Stimulated activated effector memory CD8-positive, alpha-beta T cell treated with anti-CD3 and anti-CD28 coated beads, Interleukin-12 subunit alpha, Interleukin-12 subunit beta, amount 100 ng/mL, for 72 hours (primary cell): Measurements from ENCODE around the gene CISD2.
"Not testable (repeated sequence)": the region's sequence is repeated elsewhere in the genome, so short reads cannot be mapped to it uniquely, and the experiment has no call there.

Source experiments
- ATAC-seq: fragments of 150-1000 bp; cut with Tn5 transposase; 2 replicates; pipeline ENCODE4 v1.10.0; 2021
- DNase-seq, 2 donors: peaks; one replicate each; pipeline ENCODE4 v3.0.0; 2021 to 2022; ENCODE audit warnings: low spot score in 2 of 2
- H3K27ac Mint-ChIP-seq: one replicate; pipeline ENCODE4 v1.8.0; 2022; ENCODE audit warnings: mild to moderate bottlenecking, mixed read lengths
- H3K36me3 Mint-ChIP-seq: one replicate; pipeline ENCODE4 v1.8.0; 2022; ENCODE audit warnings: mild to moderate bottlenecking, mixed read lengths
- H3K4me1 Mint-ChIP-seq: one replicate; pipeline ENCODE4 v1.8.0; 2022; ENCODE audit warnings: mixed read lengths
- H3K4me3 Mint-ChIP-seq: one replicate; pipeline ENCODE4 v1.8.0; 2022; ENCODE audit warnings: mild to moderate bottlenecking, mixed read lengths
- H3K9me3 Mint-ChIP-seq: one replicate; pipeline ENCODE4 v1.8.0; 2022; ENCODE audit warnings: mixed read lengths

CISD2 gene, protein sequence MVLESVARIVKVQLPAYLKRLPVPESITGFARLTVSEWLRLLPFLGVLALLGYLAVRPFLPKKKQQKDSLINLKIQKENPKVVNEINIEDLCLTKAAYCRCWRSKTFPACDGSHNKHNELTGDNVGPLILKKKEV

GRCh38 chr4:102868781-102869568, at the start of gene CISD2:
CISD2 (plus strand) TSS chr4:102868992; CDS start chr4:102869085, 93 bp downstream.
- ATAC-seq (peak; percentile 93), DNase-seq (peak; percentile 89 to 96)
- Mint-ChIP-seq H3K4me3 (peak within 1 kb of the TSS; percentile 96), H3K27ac (peak within 1 kb of the TSS; percentile 99), H3K4me1 (peaks cover 31% of the 10 kb centered on the region), H3K9me3 (no peaks in the 10 kb centered on the region), H3K36me3 (peaks cover 17% of the 10 kb centered on the region)

- peaks cover 70% of the 10 kb centered on the region for H3K4me1 Mint-ChIP-seq
- H3K4me3 Mint-ChIP-seq, ATAC-seq, DNase-seq, H3K36me3 Mint-ChIP-seq, H3K9me3 Mint-ChIP-seq: not testable (repeated sequence)
- H3K27ac Mint-ChIP-seq = peak overlapping the region; percentile 37
Measured at GRCh38 chr4:102819100-102819499, 49.7 kb upstream of the CISD2 start.

- ATAC-seq (peak; percentile 82), DNase-seq (no peak)
- Mint-ChIP-seq H3K27ac (no peak overlapping the region), H3K4me3 (no peak overlapping the region), H3K9me3 (no peaks in the 10 kb centered on the region), H3K36me3 (no peaks in the 10 kb centered on the region), H3K4me1 (peaks cover 70% of the 10 kb centered on the region)
Measured at GRCh38 chr4:102819588-102820365, 49.0 kb upstream of the CISD2 start.

DNA sequence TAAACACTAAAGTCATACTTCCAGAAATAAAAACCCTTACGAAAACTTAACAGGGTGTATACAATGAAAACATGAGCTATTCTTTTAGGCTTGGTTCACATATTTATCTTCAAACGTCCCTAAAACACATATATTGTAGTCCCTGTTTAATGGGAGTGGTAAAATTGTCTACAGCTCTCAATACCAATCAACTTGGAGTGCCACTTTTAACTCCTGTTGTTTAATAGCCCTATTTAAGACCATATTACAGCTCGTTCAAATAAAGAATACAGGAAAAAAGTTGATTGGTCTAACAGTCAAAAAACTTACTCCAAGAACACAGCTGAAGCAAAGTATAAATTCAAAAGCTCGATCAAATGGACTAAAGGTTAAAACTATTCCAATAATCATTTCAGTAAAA, 45.3 kb upstream of the CISD2 start:
- ATAC-seq (no peak), DNase-seq (no peak)
- Mint-ChIP-seq H3K4me1 (peaks cover 44% of the 10 kb centered on the region), H3K4me3 (no peak overlapping the region), H3K27ac (no peak overlapping the region), H3K36me3 (no peaks in the 10 kb centered on the region), H3K9me3 (no peaks in the 10 kb centered on the region)

DNA sequence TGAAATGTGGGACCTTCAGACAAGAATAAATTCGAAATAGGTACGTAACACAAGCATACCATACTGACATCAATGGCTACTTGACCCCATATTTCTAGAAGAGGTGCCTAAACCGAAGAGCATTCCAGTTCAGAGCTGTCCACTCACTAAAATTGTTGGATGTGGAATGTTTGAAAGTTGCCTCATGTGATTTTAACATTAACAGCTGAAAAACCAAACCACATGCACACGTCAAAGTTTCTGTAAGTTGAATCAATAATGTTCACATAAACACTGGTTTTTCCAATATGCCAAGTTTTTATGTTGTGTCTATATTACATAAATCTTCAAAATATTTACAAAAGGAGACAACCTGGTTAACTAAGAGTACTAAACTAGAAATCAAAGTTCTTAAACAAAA, 44.9 kb upstream of the CISD2 start:
- Mint-ChIP-seq H3K27ac (no peak overlapping the region), H3K4me3 (no peak overlapping the region)

DNA sequence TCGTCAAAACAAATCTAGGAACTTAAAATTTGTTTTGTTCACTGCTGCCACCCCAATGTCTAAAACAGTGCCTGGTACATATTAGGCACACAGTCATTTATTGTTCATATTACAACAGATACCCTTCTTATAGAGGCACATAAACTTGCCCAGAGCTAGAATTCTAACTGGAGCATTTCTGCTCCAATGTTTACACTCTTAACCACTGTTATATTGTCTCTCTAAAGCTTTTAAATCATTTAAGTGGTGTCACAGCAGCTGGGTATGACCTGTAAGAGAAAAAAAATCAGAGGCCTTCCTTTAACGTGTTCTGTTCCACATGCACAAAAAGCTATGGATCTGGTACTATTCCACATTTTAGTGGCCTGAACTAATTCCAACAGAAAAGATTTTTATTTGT, 44.4 kb upstream of the CISD2 start:
- Mint-ChIP-seq H3K9me3 (no peaks in the 10 kb centered on the region), H3K27ac (no peak overlapping the region), H3K4me1 (peaks cover 46% of the 10 kb centered on the region), H3K36me3 (no peaks in the 10 kb centered on the region), H3K4me3 (no peak overlapping the region)
- ATAC-seq = no peak
- DNase-seq = no peak

More for the DNA sequence above, 44.9 kb upstream of the CISD2 start:
- DNase-seq = no peak
- Mint-ChIP-seq H3K4me1 (peaks cover 44% of the 10 kb centered on the region), H3K9me3 (no peaks in the 10 kb centered on the region), H3K36me3 (no peaks in the 10 kb centered on the region)
- ATAC-seq = no peak

DNA sequence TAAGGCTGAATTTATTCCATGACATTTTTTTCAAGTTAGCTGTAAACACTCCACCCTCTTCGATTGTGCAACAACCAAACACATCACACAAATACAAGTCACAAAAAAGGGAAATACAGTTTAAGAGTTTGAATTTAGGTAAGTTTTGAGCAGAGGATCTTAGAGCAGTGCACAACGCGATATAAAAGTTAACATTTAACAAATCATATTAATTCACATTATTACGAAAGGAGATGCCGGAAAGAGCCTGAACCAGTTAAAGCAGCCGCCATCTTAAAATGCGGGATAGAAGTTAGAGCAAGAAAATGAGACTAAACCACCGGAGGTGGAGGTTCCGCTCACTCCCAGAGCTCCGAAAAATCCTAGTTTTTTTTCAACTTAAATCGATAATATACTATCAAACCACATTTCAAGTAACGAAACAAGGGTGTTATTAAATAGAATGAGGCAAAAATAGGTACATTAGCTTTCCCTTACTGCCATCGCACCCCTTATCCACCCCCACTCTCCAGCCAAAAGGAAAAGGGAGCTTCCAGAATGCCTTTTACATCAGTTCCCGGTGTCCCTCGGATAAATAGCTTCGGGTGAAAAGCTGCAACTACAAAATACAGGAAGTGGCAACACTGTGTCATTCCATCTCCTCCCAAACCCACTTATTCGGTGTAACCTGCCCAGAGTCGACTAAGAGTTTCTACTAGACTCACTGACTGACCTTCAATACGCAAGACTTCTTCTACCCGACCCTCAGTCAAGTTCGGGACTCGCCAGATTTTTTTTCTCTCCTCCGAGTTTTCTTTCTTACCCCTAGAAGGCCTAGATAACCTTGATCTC, 43.3 kb upstream of the CISD2 start:
- no peaks in the 10 kb centered on the region for H3K9me3 Mint-ChIP-seq
- ATAC-seq (no peak), DNase-seq (peak in 1 of 2 donors; percentile 71)
- H3K4me3 Mint-ChIP-seq = no peak overlapping the region
- H3K36me3 Mint-ChIP-seq = no peaks in the 10 kb centered on the region
- H3K27ac Mint-ChIP-seq = no peak overlapping the region
- peaks cover 36% of the 10 kb centered on the region for H3K4me1 Mint-ChIP-seq

- Mint-ChIP-seq H3K27ac (no peak overlapping the region), H3K4me1 (peaks cover 28% of the 10 kb centered on the region), H3K36me3 (no peaks in the 10 kb centered on the region), H3K4me3 (no peak overlapping the region), H3K9me3 (no peaks in the 10 kb centered on the region)
- peak; percentile 1 for ATAC-seq
- DNase-seq = peak in 1 of 2 donors; percentile 88
Measured at GRCh38 chr4:102826105-102826889, 42.5 kb upstream of the CISD2 start.

GRCh38 chr4:102826890-102827673, 41.7 kb upstream of the CISD2 start, which contains the start of gene UBE2D3:
UBE2D3 (minus strand) TSS chr4:102827551; CDS start chr4:102826508, 1,043 bp downstream.
- Mint-ChIP-seq H3K27ac (no peak within 1 kb of the TSS), H3K4me3 (no peak within 1 kb of the TSS), H3K36me3 (no peaks in the 10 kb centered on the region), H3K9me3 (no peaks in the 10 kb centered on the region), H3K4me1 (peaks cover 28% of the 10 kb centered on the region)
- ATAC-seq (peak; percentile 71), DNase-seq (peak; percentile 93 to 98)

DNA sequence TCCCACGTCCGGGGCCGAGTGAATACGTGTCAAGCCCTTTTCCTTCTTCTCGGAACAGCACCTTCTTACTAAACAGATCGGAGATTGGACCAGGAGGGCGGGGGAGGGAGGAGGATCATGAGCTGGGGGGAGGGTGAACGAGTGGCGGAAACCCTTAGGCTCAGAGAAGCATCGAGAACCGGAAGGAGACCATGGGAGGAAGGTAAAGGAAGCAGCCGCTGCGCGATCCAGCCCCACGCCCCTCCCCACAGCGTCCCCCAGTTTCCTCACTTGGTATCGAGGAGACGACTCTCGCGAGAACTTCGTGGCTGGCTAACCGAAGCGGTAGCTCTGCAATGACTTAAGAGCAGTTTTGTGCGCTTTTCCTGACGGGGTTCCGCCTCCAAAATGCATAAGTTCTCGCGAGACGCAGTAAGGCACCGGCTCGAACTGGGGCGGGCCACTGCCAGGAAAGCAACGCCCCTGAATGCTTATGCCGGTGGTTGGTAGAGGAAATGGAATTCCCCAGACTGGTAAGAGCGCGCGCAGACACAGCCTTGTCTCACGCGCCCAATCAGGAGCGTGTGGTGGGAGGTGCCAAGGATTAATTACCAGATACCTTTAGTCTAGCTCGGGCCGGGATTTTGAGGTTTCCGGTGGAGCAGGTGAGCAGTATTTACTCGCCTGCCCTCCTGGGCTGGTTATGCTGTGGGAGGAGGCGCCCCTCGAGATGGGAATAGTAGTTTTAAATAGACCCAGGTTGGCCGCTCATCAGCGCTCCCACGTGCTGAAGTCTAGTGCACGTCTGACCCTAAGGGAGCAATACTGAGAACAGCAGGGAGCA, 40.9 kb upstream of the CISD2 start:
- H3K4me3 Mint-ChIP-seq = no peak overlapping the region
- ATAC-seq (peak; percentile 82), DNase-seq (peak; percentile 87 to 98)
- no peak overlapping the region for H3K27ac Mint-ChIP-seq
- no peaks in the 10 kb centered on the region for H3K9me3 Mint-ChIP-seq
- H3K4me1 Mint-ChIP-seq = peaks cover 23% of the 10 kb centered on the region
- H3K36me3 Mint-ChIP-seq = no peaks in the 10 kb centered on the region

DNA sequence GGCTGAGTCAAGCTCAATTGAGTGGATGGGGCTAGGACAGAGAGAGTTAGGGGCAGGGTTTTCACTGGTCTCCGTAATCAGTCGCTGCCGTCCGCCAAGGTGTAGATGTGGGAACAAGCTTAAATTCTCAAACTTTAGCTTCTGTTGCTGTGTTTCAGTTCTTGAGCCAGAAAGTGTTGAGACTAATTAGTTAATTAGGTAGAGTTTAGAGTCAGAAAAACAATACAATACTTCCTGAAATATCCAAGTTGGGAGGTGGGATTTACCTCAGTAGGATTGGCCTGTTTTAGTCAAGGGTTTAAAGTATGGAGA, 40.3 kb upstream of the CISD2 start:
- ATAC-seq = no peak
- H3K36me3 Mint-ChIP-seq = no peaks in the 10 kb centered on the region
- no peak overlapping the region for H3K4me3 Mint-ChIP-seq
- H3K27ac Mint-ChIP-seq = no peak overlapping the region
- H3K4me1 Mint-ChIP-seq = peaks cover 21% of the 10 kb centered on the region
- no peaks in the 10 kb centered on the region for H3K9me3 Mint-ChIP-seq
- DNase-seq = no peak

- Mint-ChIP-seq H3K36me3 (no peaks in the 10 kb centered on the region), H3K4me1 (peaks cover 21% of the 10 kb centered on the region), H3K4me3 (no peak overlapping the region), H3K27ac (no peak overlapping the region), H3K9me3 (no peaks in the 10 kb centered on the region)
- DNase-seq (no peak), ATAC-seq (no peak)
Measured at GRCh38 chr4:102829803-102830202, 39.0 kb upstream of the CISD2 start.

DNA sequence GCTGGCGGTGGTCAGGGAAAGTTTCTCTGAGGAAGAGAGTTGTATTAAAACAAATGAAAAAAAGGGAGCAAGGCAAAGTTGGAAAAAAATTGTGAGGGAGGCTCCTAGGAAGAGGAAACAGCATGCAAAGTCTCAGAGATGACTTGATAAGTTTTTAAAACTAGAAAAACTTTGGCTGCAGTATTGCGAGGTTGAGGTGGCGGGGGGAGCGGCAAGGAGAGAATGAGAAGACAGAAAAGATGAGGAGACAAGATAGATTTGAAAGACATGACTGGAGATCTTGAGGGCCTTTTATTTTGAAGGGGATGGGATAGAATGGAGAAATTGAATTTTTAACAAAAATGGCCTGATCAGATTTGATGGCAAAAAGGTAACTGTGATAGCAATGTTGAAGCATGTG, 36.7 kb upstream of the CISD2 start:
- ATAC-seq (no peak), DNase-seq (no peak)
- Mint-ChIP-seq H3K4me1 (peaks cover 21% of the 10 kb centered on the region), H3K36me3 (no peaks in the 10 kb centered on the region), H3K9me3 (no peaks in the 10 kb centered on the region), H3K4me3 (no peak overlapping the region), H3K27ac (peak overlapping the region; percentile 24)
